Measurements from ENCODE around the gene COQ8B.

The COQ8B gene

DNA sequence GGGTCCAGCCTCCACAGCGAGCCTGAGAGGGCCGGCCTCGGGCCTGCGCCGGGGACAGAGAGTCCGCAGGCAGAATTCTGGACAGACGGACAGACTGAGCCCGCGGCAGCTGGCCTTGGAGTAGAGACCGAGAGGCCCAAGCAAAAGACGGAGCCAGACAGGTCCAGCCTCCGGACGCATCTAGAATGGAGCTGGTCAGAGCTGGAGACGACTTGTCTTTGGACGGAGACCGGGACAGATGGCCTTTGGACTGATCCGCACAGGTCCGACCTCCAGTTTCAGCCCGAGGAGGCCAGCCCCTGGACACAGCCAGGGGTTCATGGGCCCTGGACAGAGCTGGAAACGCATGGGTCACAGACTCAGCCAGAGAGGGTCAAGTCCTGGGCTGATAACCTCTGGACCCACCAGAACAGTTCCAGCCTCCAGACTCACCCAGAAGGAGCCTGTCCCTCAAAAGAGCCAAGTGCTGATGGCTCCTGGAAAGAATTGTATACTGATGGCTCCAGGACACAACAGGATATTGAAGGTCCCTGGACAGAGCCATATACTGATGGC, 716 bp upstream of the COQ8B start:
- TF ChIP-seq, protein P1, sequence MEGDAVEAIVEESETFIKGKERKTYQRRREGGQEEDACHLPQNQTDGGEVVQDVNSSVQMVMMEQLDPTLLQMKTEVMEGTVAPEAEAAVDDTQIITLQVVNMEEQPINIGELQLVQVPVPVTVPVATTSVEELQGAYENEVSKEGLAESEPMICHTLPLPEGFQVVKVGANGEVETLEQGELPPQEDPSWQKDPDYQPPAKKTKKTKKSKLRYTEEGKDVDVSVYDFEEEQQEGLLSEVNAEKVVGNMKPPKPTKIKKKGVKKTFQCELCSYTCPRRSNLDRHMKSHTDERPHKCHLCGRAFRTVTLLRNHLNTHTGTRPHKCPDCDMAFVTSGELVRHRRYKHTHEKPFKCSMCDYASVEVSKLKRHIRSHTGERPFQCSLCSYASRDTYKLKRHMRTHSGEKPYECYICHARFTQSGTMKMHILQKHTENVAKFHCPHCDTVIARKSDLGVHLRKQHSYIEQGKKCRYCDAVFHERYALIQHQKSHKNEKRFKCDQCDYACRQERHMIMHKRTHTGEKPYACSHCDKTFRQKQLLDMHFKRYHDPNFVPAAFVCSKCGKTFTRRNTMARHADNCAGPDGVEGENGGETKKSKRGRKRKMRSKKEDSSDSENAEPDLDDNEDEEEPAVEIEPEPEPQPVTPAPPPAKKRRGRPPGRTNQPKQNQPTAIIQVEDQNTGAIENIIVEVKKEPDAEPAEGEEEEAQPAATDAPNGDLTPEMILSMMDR (conservative IDR thresholded peaks at IDR 0.05; ENCODE audit: low read depth, low read length) = no peak
- H3K4me3 ChIP-seq (ENCODE audit: low read length) = peak overlapping the region; percentile 65
- DNase-seq (ENCODE audit: low read depth) = no peak

DNA sequence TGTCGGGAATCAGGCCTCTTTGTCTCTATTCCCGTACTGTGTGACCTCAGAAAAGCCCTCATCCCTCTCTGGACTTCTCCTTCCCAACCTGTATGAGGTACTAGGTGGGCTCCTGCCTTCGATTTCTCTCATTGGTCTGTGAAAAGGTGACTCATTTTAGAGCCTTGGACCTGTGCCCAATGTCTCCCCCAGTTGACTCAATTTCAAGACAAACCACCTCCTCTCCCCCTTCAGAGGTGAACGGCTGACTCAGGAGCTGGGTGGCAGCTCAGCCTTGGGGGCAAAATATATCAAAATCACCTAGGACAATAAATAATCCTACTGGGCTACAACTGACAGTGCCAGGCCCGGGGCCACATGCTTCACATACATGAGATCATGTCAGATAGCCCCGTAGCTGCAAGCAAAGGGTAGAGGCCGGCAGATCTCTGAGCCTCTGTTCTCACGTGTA, 630 bp downstream of the COQ8B start:
- TF ChIP-seq, protein P1 (conservative IDR thresholded peaks at IDR 0.05; ENCODE audit: low read depth, low read length) = no peak
- peak; percentile 82 for DNase-seq (ENCODE audit: low read depth)
- peak overlapping the region; percentile 65 for H3K4me3 ChIP-seq (ENCODE audit: low read length)

DNA sequence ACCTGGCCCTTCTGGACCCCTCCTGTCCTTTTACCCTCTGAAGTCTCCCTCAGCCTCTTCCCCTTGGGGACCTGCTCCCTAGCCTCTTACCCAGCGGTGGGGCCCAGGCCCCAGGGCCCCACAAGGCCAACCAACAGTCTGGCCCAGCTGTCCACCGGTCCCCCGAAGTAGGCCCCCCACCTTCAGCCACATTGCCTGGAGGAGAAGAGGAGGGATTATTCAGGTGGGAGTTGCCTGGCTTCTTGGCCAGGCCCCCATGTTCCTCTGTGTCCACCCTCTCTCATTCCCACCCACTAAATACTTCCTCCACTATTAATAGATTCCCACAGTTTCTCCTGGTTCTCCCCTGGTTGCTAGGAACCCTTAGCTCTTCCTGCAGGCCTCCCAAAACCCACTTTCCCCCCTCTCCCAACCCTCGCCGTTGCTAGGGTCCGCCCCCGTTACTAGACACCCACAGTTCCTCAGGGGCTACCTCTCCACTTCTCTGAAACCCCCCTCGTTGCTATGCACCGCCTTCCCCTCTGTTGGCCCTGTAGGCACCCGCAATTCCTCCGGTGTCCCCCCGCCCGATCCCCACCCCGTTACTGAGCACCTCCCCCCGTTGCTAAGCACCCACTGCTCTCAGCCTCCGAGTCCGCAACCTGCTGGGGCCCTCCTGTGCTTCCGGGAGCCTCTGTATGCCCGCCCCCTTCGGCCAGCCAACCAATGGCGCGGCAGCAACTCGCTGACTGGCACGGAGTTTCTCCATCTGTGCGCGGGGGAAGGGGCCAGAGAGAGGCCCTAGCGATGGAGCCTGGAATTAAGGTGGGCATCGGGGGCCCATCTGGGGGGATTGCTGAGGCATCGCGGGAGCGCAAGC, 2.0 kb downstream of the COQ8B start:
- H3K4me3 ChIP-seq (ENCODE audit: low read length) = peak overlapping the region; percentile 65
- TF ChIP-seq, protein P1 (conservative IDR thresholded peaks at IDR 0.05; ENCODE audit: low read depth, low read length) = no peak
- DNase-seq (ENCODE audit: low read depth) = peak; percentile 83

DNA sequence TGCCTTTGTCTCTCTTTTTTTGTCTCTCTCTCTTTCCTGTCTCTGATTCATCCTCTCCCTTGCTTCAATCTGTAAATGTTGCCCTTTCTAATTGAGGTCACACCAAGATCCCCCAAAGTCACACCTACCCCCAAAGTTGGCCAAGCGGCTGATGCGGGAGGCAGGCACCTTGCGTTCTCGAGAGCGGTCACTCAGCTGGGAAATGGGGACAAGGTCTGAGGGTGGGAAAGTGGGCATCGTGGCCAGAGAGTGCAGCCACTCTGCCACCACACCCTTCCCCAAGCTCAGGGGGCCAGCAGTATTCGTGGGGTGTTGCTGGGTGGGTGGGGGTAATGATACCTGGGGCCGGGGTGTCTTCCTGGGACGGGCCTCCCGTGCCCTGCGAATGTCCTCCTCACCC, 2.7 kb downstream of the COQ8B start:
- no peak overlapping the region for H3K4me3 ChIP-seq (ENCODE audit: low read length)
- TF ChIP-seq, protein P1 (conservative IDR thresholded peaks at IDR 0.05; ENCODE audit: low read depth, low read length) = no peak
- DNase-seq (ENCODE audit: low read depth) = no peak

DNA sequence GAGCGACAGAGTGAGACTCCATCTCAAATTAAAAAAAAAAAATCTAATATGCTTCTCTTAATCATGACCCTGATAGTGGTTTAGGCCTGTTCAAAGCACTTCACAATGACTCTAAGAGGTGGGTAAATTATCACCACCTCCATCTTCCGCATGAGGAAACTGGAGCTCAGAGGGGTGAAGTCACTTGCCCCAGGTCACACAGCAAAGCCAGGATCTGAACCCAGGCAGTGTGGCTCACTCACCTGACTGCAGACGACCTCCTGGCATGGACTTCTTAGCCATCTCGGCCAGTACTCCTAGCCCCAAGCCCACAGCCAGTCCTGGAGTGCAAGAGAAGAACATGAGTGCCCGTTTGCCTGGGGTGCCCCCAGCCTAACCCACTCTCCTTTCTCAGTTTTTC, 6.9 kb downstream of the COQ8B start:
- no peak for DNase-seq (ENCODE audit: low read depth)
- H3K4me3 ChIP-seq (ENCODE audit: low read length) = no peak overlapping the region
- TF ChIP-seq, protein P1 (conservative IDR thresholded peaks at IDR 0.05; ENCODE audit: low read depth, low read length) = no peak

DNA sequence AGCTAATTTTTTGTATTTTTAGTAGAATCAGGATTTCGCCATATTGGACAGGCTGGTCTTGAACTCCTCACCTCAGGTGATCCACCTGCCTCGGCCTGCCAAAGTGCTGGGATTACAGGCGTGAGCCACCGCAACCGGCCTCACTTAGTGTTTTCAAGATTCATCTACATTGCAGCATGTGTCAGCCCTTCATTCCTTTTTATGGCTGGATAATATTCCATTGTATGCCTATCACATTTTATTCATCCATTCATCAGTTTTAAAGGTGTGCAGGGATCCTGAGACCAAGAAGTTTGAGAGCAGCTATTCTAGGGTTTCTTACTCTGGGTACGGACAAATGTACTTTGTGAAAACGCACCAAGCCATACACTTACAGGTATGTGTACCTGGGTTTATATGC, 9.1 kb downstream of the COQ8B start:
- no peak for DNase-seq (ENCODE audit: low read depth)
- no peak overlapping the region for H3K4me3 ChIP-seq (ENCODE audit: low read length)
- TF ChIP-seq, protein P1 (conservative IDR thresholded peaks at IDR 0.05; ENCODE audit: low read depth, low read length) = no peak

Measured in retinal pigment epithelial cell (primary cell).